Hepatocyte (in vitro differentiated cells): ENCODE results near the gene CD248. TPM values are rescaled to one million over a fixed set of nuclear protein-coding genes. Genes with fewer than 3 reads are reported as not detected.

ENCODE experiments used
- DNase-seq: peaks from one replicate; pipeline ENCODE4 v3.0.0-alpha.2; 2016; ENCODE audit warnings: low spot score
- H2AFZ ChIP-seq: fragments of 200-600 bp; sonication (generic); 2 replicates; pipeline ENCODE4 v1.6.0; 2016; ENCODE audit warnings: antibody characterized with exemption, mild to moderate bottlenecking
- H3K27ac ChIP-seq: fragments of 200-600 bp; sonication (generic); 2 replicates; pipeline ENCODE4 v1.5.1; 2016; ENCODE audit warnings: mild to moderate bottlenecking
- H3K27me3 ChIP-seq: fragments of 200-600 bp; sonication (generic); 2 replicates; pipeline ENCODE4 v1.6.1; 2016
- H3K36me3 ChIP-seq: fragments of 200-600 bp; sonication (generic); replicated peaks from 2 replicates; pipeline ENCODE4 v1.5.1; 2016; ENCODE audit warnings: low read depth; ENCODE audit not compliant: insufficient read depth
- H3K4me1 ChIP-seq: fragments of 200-600 bp; sonication (generic); 2 replicates; pipeline ENCODE4 v1.5.1; 2016; ENCODE audit warnings: mild to moderate bottlenecking, moderate library complexity; ENCODE audit not compliant: insufficient read depth
- H3K4me2 ChIP-seq: fragments of 200-600 bp; sonication (generic); 2 replicates; pipeline ENCODE4 v1.6.0; 2016
- H3K4me3 ChIP-seq: fragments of 200-600 bp; sonication (generic); 2 replicates; pipeline ENCODE4 v1.5.1; 2016; ENCODE audit warnings: mild to moderate bottlenecking
- H3K79me2 ChIP-seq: fragments of 200-600 bp; sonication (generic); 2 replicates; pipeline ENCODE4 v1.6.0; 2017; ENCODE audit warnings: mild to moderate bottlenecking
- H3K9me2 ChIP-seq: fragments of 200-600 bp; sonication (generic); replicated peaks from 2 replicates; pipeline ENCODE4 v1.6.0; 2017; ENCODE audit warnings: mild to moderate bottlenecking; ENCODE audit not compliant: insufficient read depth
- H3K9me3 ChIP-seq: fragments of 200-600 bp; sonication (generic); 2 replicates; pipeline ENCODE4 v1.5.1; 2016; ENCODE audit warnings: low read depth, mild to moderate bottlenecking
- H4K20me1 ChIP-seq: fragments of 200-600 bp; sonication (generic); 2 replicates; pipeline ENCODE4 v1.6.0; 2016; ENCODE audit warnings: mild to moderate bottlenecking; ENCODE audit not compliant: insufficient read depth, poor library complexity, severe bottlenecking
- CTCF ChIP-seq: fragments of 200-600 bp; sonication (generic); IDR thresholded peaks from 2 replicates; pipeline ENCODE4 v1.5.1; 2016; ENCODE audit warnings: antibody characterized with exemption, mild to moderate bottlenecking; ENCODE audit not compliant: poor library complexity
- EZH2 ChIP-seq: fragments of 200-600 bp; sonication (generic); IDR thresholded peaks from 2 replicates; pipeline ENCODE4 v1.6.1; 2016; ENCODE audit warnings: antibody characterized with exemption, mild to moderate bottlenecking, borderline replicate concordance
- EZH2phosphoT487 ChIP-seq: fragments of 200-600 bp; sonication (generic); IDR thresholded peaks from one replicate; pipeline ENCODE4 v1.6.1; 2018; ENCODE audit warnings: antibody characterized with exemption, mild to moderate bottlenecking, low read depth, moderate library complexity; ENCODE audit not compliant: unreplicated experiment, severe bottlenecking
- WGBS: methylation state at CpG from one replicate; pipeline ENCODE4 v1.1.6; 2016; ENCODE audit warnings: low lambda C conversion rate; ENCODE audit errors: missing lambda C conversion rate; 5-methylcytosine and 5-hydroxymethylcytosine counted together
- polyA plus RNA-seq: library from polyadenylated mRNA; unstranded; fragments of >200 nt; fragmentation: Nextera tagmentation; extraction: Ambion mirVana; gene quantifications from 2 replicates; pipeline ENCODE4 v1.2.1, GENCODE V29; 2016
- total RNA-seq: library from RNA; depleted of rRNA; stranded (reverse); fragments of >200 nt; gene quantifications from 2 replicates; pipeline ENCODE4 v1.2.3, GENCODE V29; 2014

Gene CD248
- total and polyA plus RNA-seq, 2 experiments from 2014 or later, result 24.6 to 210 TPM

GRCh38 chr11:66328302-66329144 is 11.7 kb upstream of the CD248 start:
- H3K36me3 ChIP-seq, result no peaks in the 10 kb centered on the region
- H3K4me3 ChIP-seq, result no peak overlapping the region
- H3K4me2 ChIP-seq, result peak overlapping the region; percentile 68
- H4K20me1 ChIP-seq, result no peaks in the 10 kb centered on the region
- peaks cover 46% of the 10 kb centered on the region for H3K4me1 ChIP-seq
- TF ChIP-seq CTCF (peak; percentile 94), EZH2phosphoT487 (no peak)
- peak overlapping the region; percentile 94 for H3K27ac ChIP-seq
- H3K9me3 ChIP-seq, result no peaks in the 10 kb centered on the region
- no peaks in the 10 kb centered on the region for H3K79me2 ChIP-seq
- H3K27me3 ChIP-seq, result no peaks in the 10 kb centered on the region
- H2AFZ ChIP-seq, result peak overlapping the region; percentile 52
- H3K9me2 ChIP-seq, result no peaks in the 10 kb centered on the region
- peak; percentile 83 for DNase-seq
- 19% methylated on average over 19 of the region's 19 CpGs for WGBS

GRCh38 chr11:66328031-66328301 is 11.1 kb upstream of the CD248 start:
- WGBS, result 75% methylated on average over 3 of the region's 3 CpGs
- Histone ChIP-seq H3K4me1 (peaks cover 46% of the 10 kb centered on the region), H4K20me1 (no peaks in the 10 kb centered on the region), H3K4me3 (no peak overlapping the region), H3K4me2 (peak overlapping the region; percentile 68), H3K27me3 (no peaks in the 10 kb centered on the region), H2AFZ (no peak overlapping the region), H3K27ac (peak overlapping the region; percentile 94), H3K9me2 (no peaks in the 10 kb centered on the region), H3K79me2 (no peaks in the 10 kb centered on the region), H3K9me3 (no peaks in the 10 kb centered on the region), H3K36me3 (no peaks in the 10 kb centered on the region)
- TF ChIP-seq CTCF (no peak), EZH2phosphoT487 (no peak), EZH2 (no peak)
- DNase-seq, result no peak

- H3K27me3 ChIP-seq, result no peaks in the 10 kb centered on the region
- no peaks in the 10 kb centered on the region for H3K79me2 ChIP-seq
- H3K9me2 ChIP-seq, result no peaks in the 10 kb centered on the region
- peak overlapping the region; percentile 94 for H3K27ac ChIP-seq
- no peak overlapping the region for H2AFZ ChIP-seq
- peaks cover 46% of the 10 kb centered on the region for H3K4me1 ChIP-seq
- no peaks in the 10 kb centered on the region for H3K9me3 ChIP-seq
- H3K36me3 ChIP-seq, result no peaks in the 10 kb centered on the region
- 81% methylated on average over 10 of the region's 10 CpGs for WGBS
- TF ChIP-seq EZH2 (no peak), CTCF (no peak), EZH2phosphoT487 (no peak)
- H3K4me3 ChIP-seq, result no peak overlapping the region
- peak overlapping the region; percentile 53 for H3K4me2 ChIP-seq
- peak; percentile 56 for DNase-seq
- no peaks in the 10 kb centered on the region for H4K20me1 ChIP-seq
Measured at GRCh38 chr11:66327171-66328030, 10.6 kb upstream of the CD248 start.
